Mesendoderm (in vitro differentiated cells): ENCODE data around the gene STX18.

Experiments used
- DNase-seq: peaks from one replicate; pipeline ENCODE4 v3.0.0; 2013
- H2AK5ac ChIP-seq: 2 replicates; pipeline ENCODE4 v1.6.1; 2013; ENCODE audit warnings: low read length, inconsistent platforms
- H2BK120ac ChIP-seq: 2 replicates; pipeline ENCODE4 v1.6.1; 2013; ENCODE audit warnings: low read depth, mild to moderate bottlenecking, low read length, moderate library complexity, mixed read lengths
- H2BK15ac ChIP-seq: replicated peaks from 2 replicates; pipeline ENCODE4 v1.6.1; 2013; ENCODE audit warnings: low read depth, mild to moderate bottlenecking, moderate library complexity
- H2BK5ac ChIP-seq: 2 replicates; pipeline ENCODE4 v1.6.1; 2013; ENCODE audit warnings: low read length, inconsistent platforms
- H3K18ac ChIP-seq: 2 replicates; pipeline ENCODE4 v1.6.1; 2013; ENCODE audit warnings: mild to moderate bottlenecking, low read length, mixed read lengths
- H3K23ac ChIP-seq: one replicate; pipeline ENCODE4 v1.6.1; 2013; ENCODE audit warnings: low read length
- H3K27ac ChIP-seq: 2 replicates; pipeline ENCODE4 v1.5.1; 2013; ENCODE audit warnings: low read depth, mild to moderate bottlenecking, inconsistent platforms, low read length, moderate library complexity
- H3K27me3 ChIP-seq: 2 replicates; pipeline ENCODE4 v1.6.1; 2013; ENCODE audit warnings: low read length, control low read depth, mild to moderate bottlenecking, inconsistent platforms; ENCODE audit not compliant: insufficient read depth, poor library complexity
- H3K36me3 ChIP-seq: 2 replicates; pipeline ENCODE4 v1.6.1; 2013; ENCODE audit warnings: low read length, inconsistent platforms; ENCODE audit not compliant: control insufficient read depth, insufficient read depth
- H3K4ac ChIP-seq: one replicate; pipeline ENCODE4 v1.6.1; 2013; ENCODE audit warnings: low read depth, mild to moderate bottlenecking, low read length, moderate library complexity
- H3K4me1 ChIP-seq: 2 replicates; pipeline ENCODE4 v1.6.1; 2013; ENCODE audit warnings: low read depth, low read length, inconsistent platforms; ENCODE audit not compliant: control insufficient read depth
- H3K4me2 ChIP-seq: 2 replicates; pipeline ENCODE4 v1.6.1; 2013; ENCODE audit warnings: low read length
- H3K4me3 ChIP-seq: 2 replicates; pipeline ENCODE4 v1.5.1; 2013; ENCODE audit warnings: mild to moderate bottlenecking, low read length
- H3K56ac ChIP-seq: one replicate; pipeline ENCODE4 v1.6.1; 2013; ENCODE audit warnings: low read length
- H3K79me1 ChIP-seq: 2 replicates; pipeline ENCODE4 v1.6.1; 2013; ENCODE audit warnings: low read length, inconsistent platforms
- H3K79me2 ChIP-seq: 2 replicates; pipeline ENCODE4 v1.6.1; 2013; ENCODE audit warnings: mild to moderate bottlenecking, low read length; ENCODE audit not compliant: control insufficient read depth, insufficient read depth
- H3K9ac ChIP-seq: 2 replicates; pipeline ENCODE4 v1.6.1; 2013; ENCODE audit warnings: low read length, inconsistent platforms
- H4K5ac ChIP-seq: one replicate; pipeline ENCODE4 v1.6.1; 2013; ENCODE audit warnings: low read length
- H4K8ac ChIP-seq: one replicate; pipeline ENCODE4 v1.6.1; 2013; ENCODE audit warnings: low read depth, mild to moderate bottlenecking, control low read depth, low read length, moderate library complexity
- WGBS: extraction: QIAGEN DNeasy Blood & Tissue Kit; methylation state at CpG from one replicate; pipeline ENCODE4 v1.1.7; 2013; ENCODE audit warnings: low lambda C conversion rate, missing lambda C conversion rate; ENCODE audit not compliant: insufficient coverage; ENCODE audit errors: extremely low coverage; 5-methylcytosine and 5-hydroxymethylcytosine counted together

STX18 gene

DNA sequence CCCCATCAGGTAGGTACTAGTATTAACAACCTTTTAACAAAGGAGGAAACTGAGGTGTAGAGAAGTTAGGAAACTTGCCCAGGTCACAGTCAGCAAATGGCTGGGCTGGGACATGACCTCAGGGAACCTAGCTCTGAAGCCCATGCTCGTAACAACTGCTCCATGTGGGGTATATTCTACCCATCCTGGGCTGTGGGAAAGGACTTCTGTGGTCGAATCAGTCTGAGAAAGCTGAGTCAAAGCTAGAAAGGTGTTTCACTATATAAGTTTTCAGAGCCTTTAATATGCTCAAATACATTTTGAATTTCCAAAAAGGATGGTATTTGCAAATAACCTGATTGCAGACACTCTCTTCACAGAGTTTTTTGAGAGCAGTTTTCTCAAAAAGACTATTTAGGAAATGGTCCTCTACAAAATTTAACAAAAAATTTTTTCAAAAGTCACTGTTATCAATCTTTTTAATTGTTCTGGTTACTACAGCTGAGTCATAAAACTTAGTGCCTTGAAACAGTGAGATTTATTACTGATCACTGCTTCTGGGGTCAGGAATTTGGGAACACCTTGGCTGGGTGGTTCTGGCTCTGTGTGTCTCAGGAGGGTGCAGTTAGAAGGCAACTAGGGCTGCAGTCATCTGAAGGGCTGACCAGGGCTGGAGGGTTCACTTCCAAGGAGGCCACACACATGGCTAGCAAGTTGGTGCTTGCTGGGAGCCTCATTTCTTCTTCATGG is 101.4 kb downstream of the STX18 start:
- Histone ChIP-seq H2BK5ac (no peak overlapping the region), H3K4me1 (no peaks in the 10 kb centered on the region), H4K5ac (no peak overlapping the region), H3K79me2 (no peaks in the 10 kb centered on the region), H3K4me3 (no peak overlapping the region), H3K18ac (no peak overlapping the region), H3K27me3 (no peaks in the 10 kb centered on the region), H3K36me3 (no peaks in the 10 kb centered on the region), H3K79me1 (no peaks in the 10 kb centered on the region), H2BK15ac (no peak overlapping the region), H3K4me2 (no peak overlapping the region), H2BK120ac (no peak overlapping the region), H3K9ac (no peak overlapping the region), H3K23ac (no peak overlapping the region), H4K8ac (no peak overlapping the region), H3K27ac (no peak overlapping the region), H3K56ac (no peak overlapping the region), H3K4ac (no peak overlapping the region), H2AK5ac (no peak overlapping the region)
- no peak for DNase-seq
- no CpG with 5 or more reads among the region's 2 CpGs for WGBS

DNA sequence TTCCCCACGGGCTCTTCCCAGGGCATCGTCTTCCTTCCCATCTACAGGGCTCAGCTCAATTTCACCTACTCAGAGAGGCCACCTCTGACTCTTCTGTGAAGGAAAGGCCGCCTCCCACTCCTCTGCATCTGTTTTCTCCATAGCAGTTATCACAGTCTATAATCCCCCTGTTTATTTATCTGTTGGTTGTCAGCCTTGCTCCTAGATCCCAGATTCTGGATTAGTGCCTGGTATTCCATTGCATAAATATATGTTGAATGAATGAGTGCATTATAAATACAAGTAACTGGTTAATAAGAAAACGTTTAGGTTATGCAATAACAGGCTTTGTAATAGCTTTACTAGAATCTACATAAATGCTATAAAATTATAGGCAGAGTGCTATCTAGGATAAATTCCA is 102.1 kb downstream of the STX18 start:
- H4K5ac ChIP-seq: no peak overlapping the region
- no peak overlapping the region for H2BK120ac ChIP-seq
- H3K4me2 ChIP-seq: no peak overlapping the region
- no peaks in the 10 kb centered on the region for H3K79me1 ChIP-seq
- no peak overlapping the region for H3K27ac ChIP-seq
- no peak overlapping the region for H4K8ac ChIP-seq
- WGBS: no CpG with 5 or more reads among the region's 4 CpGs
- H3K79me2 ChIP-seq: no peaks in the 10 kb centered on the region
- no peak overlapping the region for H3K4me3 ChIP-seq
- no peaks in the 10 kb centered on the region for H3K36me3 ChIP-seq
- H3K4me1 ChIP-seq: no peaks in the 10 kb centered on the region
- H3K27me3 ChIP-seq: no peaks in the 10 kb centered on the region
- no peak overlapping the region for H2BK15ac ChIP-seq
- H3K9ac ChIP-seq: no peak overlapping the region
- H2AK5ac ChIP-seq: no peak overlapping the region
- H2BK5ac ChIP-seq: no peak overlapping the region
- DNase-seq: no peak
- H3K23ac ChIP-seq: no peak overlapping the region
- H3K4ac ChIP-seq: no peak overlapping the region
- no peak overlapping the region for H3K18ac ChIP-seq
- no peak overlapping the region for H3K56ac ChIP-seq

- H3K79me1 ChIP-seq: no peaks in the 10 kb centered on the region
- no peak overlapping the region for H3K56ac ChIP-seq
- H3K4me2 ChIP-seq: no peak overlapping the region
- no peak overlapping the region for H3K23ac ChIP-seq
- H2AK5ac ChIP-seq: no peak overlapping the region
- H3K4me1 ChIP-seq: no peaks in the 10 kb centered on the region
- H3K18ac ChIP-seq: no peak overlapping the region
- no peaks in the 10 kb centered on the region for H3K79me2 ChIP-seq
- no peak for DNase-seq
- no peak overlapping the region for H3K9ac ChIP-seq
- no peak overlapping the region for H2BK15ac ChIP-seq
- no peak overlapping the region for H3K4ac ChIP-seq
- no peak overlapping the region for H3K27ac ChIP-seq
- H2BK120ac ChIP-seq: no peak overlapping the region
- H3K27me3 ChIP-seq: no peaks in the 10 kb centered on the region
- H3K36me3 ChIP-seq: no peaks in the 10 kb centered on the region
- no peak overlapping the region for H2BK5ac ChIP-seq
- H4K5ac ChIP-seq: no peak overlapping the region
- H4K8ac ChIP-seq: no peak overlapping the region
- no peak overlapping the region for H3K4me3 ChIP-seq
Observed at GRCh38 chr4:4438891-4439290, 103.0 kb downstream of the STX18 start.

DNA sequence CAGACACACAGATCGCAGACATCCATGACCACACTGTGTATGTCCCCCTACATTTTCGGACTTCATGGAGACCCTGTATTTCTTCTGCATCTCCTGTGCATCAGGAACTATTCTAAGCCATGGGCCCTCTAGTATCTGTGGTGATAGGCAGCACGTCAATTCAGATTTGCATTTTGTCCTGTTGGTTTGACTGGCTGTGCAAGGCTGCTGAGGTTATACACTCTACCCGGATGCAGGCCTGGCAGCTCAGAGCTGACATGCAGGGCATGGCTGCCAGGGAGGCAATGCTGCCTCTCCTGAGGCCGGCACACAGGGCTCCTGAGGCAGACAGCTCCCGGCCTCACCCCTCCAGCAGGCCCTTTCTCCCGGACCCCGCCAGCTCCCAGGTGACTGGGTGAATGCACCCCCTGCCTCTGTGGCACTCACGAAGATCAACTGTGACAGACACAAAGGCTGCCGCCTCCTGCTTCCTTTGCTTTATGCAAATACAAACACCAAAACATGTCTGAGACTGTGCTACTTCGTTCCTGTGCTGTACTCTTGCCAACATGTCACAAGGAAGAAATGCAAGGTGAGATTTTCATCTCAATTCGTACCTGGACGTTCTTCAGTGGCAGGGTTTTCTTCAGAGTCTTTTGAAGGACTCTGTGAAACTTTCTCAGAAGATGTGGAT is 103.9 kb downstream of the STX18 start:
- no peak overlapping the region for H3K4ac ChIP-seq
- DNase-seq: no peak
- no peak overlapping the region for H4K8ac ChIP-seq
- no peak overlapping the region for H2AK5ac ChIP-seq
- H3K79me2 ChIP-seq: no peaks in the 10 kb centered on the region
- no peak overlapping the region for H2BK120ac ChIP-seq
- no peak overlapping the region for H2BK5ac ChIP-seq
- no peak overlapping the region for H3K9ac ChIP-seq
- H3K18ac ChIP-seq: no peak overlapping the region
- H3K4me1 ChIP-seq: no peaks in the 10 kb centered on the region
- H3K27me3 ChIP-seq: no peaks in the 10 kb centered on the region
- no peak overlapping the region for H3K23ac ChIP-seq
- H2BK15ac ChIP-seq: no peak overlapping the region
- H4K5ac ChIP-seq: no peak overlapping the region
- no peak overlapping the region for H3K4me2 ChIP-seq
- no CpG with 5 or more reads among the region's 13 CpGs for WGBS
- H3K56ac ChIP-seq: no peak overlapping the region
- H3K4me3 ChIP-seq: no peak overlapping the region
- H3K36me3 ChIP-seq: no peaks in the 10 kb centered on the region
- no peak overlapping the region for H3K27ac ChIP-seq
- H3K79me1 ChIP-seq: no peaks in the 10 kb centered on the region

DNA sequence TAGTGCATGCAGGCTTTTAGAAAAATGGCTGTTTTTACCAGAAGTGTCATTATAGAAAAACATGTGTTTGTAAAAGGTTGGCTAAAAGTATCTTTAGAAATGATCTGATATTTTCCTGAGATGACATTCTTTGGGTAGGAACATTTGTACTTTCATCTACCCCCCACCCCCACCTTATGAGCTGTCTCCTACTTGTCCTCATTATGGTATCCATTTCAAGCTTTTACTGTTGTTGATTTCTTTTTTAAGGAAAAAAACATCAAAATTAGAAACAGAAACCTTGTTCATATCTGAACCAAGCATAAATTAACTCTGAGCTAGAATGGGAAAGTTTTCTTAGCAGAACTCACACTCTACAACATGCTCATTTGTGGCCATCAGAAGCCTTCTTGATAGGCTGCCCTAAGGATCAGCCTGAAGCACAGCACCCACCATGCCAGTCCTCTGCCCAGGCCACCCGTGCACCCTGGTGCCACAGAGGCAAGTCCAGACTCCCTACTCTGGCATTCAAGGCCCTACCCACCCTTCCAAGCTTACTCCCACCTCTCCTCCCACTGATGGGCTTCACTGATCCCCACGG is 105.5 kb downstream of the STX18 start:
- Histone ChIP-seq H3K4ac (no peak overlapping the region), H3K79me2 (no peaks in the 10 kb centered on the region), H2BK5ac (no peak overlapping the region), H3K36me3 (no peaks in the 10 kb centered on the region), H3K18ac (no peak overlapping the region), H3K4me2 (no peak overlapping the region), H3K56ac (no peak overlapping the region), H3K27me3 (no peaks in the 10 kb centered on the region), H3K23ac (no peak overlapping the region), H3K9ac (no peak overlapping the region), H3K4me3 (no peak overlapping the region), H3K4me1 (no peaks in the 10 kb centered on the region), H2AK5ac (no peak overlapping the region), H2BK15ac (no peak overlapping the region), H4K8ac (no peak overlapping the region), H3K27ac (no peak overlapping the region), H4K5ac (no peak overlapping the region), H3K79me1 (no peaks in the 10 kb centered on the region), H2BK120ac (no peak overlapping the region)
- no peak for DNase-seq
- WGBS: no CpG with 5 or more reads among the region's 2 CpGs
